Stimulated activated CD4-positive, alpha-beta T cell treated with anti-CD3 and anti-CD28 coated beads, Interleukin-1b, Interleukin-23, amount 100 ng/mL, for 1 hour (primary cell): ENCODE data around the gene CLBA1.

Experiments
- DNase-seq, 2 donors: peaks; one replicate each; pipeline ENCODE4 v3.0.0-alpha.2; 2020; ENCODE audit warnings: low read depth in 2 of 2

CLBA1 gene

DNA sequence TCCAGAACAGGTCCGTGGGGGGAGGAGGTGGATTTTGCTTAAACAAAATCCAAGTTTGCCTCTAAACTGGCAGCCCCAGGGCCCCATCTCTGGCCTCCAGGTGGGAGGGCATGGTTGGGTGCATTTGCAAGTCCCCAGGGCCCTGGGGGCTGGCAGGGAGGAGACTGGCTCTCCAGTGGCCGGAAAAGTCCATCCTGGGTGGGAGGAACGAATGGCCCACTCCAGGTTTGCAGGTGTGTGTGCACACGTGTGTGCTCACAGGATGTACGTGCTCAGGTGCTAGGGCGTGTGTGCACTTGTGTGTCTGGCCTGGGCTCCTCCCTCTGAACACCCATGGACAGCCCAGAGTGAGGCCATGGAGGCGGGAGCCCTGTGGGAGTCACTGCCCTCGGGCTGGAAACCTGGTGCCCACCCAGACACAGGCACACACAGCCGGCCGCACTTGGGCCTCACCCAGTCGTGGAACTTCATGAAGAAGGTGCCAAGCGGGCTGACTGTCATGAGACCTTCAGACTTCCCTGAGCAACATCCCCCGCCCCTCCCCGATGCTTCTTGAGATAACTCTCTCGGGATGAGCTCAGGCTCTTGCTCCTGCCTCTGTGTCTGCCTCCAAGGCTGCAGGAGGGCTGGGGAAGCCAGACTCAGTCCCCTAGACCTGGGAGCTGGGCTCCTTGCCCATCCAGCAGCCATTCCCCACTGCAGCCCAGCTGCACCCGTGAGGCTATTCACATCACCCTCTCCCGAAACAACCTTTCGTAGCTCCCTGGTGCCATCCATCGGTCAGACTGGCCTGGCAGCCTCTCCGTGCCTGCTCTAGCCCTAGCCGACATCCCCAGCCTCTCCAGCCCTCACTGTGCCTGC lies 16.8 kb upstream of the CLBA1 start:
- no peak for DNase-seq

DNA sequence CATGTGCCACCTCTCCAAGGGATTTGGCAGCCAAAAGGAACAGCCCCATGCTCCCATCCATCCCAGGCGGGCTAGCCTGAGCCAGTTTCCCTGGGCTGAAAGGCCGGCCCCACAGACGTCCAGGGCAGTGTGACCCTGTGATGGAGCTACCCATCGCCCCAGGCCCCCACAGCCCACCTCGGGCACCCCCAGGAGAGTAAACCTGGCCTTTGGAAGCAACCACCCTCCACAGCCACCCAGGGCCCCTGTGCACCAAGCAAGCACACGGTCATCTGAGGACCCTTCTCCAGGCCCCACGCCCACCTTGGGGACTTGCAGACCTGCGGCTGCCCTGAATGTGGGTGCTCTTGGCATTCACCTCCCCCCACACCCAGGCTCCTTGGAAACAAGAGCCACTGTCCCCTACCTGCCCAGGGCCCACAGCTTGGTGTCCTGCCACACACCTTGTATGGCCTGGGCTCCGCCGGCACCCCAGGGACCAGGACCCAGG lies 15.8 kb upstream of the CLBA1 start:
- DNase-seq = no peak

DNA sequence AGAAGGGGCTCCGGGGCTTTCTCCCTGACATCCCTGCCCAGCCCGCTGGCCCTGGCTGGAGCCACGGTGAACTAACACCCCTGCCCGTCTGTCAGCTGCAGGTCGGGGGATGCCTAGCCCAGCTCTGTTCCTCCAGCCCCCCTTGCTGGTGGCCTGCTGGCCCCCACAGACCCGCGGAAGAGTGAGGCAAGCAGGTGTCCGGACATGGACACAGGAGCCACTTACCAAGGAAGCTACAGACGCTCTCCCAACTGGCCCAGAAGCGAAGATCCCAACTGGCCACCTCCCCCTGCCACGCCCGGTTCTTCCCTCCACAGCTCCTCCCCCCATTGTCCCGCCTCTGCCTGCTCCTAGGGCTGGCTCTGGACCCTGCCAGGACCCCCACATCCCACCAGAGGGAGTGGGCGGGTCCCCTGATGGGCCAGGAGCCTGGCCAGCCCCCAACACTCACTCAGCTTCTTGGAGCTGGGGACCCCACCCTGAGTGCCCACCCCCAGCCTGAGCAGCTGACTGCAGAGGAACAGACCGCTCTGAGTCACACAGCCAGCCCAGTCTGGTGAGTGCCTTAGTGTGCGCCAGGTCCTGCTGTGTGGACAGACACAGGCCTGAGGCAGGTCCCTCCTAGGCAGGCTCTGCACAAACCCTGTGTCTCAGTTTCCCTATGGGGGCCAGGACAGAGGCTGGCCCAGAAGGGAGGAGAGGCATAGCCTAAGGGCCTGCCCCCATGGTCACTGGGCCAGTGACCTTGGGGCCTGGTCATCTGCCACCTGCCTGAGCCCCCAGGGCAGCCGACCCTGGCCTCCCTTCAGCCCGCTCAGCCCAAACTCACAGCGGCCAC lies 15.1 kb upstream of the CLBA1 start:
- no peak for DNase-seq

DNA sequence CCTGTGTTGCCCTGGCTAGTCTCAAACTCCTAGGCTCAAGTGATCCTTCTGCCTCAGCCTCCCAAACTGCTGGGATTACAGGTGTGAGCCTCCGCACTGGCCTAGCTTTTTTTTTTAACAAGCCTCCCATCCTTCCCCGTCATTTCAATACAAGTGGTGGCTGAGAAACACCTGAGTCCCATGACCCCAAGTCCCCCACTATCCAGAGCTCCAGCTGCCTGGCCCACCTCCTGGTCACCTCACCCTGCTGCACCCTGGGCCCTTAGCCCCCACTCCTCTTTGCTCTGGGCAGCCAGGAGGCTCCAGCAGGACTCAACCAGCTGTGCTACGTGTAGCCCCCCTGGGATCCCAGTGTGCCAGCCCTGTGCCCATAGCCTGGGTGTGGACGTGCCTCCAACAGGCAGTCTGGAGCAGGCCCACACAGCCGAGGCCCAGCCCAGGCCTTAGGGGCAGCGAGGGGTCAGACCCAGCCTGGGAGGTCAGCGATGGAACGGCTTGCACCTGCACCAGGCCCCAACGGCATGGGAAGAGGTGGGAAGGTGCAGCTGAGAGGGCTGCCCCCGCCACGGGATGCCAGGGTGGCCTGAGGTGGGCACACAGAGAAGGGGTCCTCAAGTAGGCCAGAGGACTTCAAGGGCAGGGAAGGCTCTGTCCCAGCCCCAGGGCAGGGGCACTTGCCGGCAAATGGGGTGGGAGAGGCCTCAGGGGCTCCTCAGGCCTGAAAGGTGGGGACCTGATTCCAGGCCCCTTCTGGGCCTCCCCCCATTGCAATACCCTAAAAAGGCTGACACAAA lies 13.9 kb upstream of the CLBA1 start:
- DNase-seq = no peak

DNA sequence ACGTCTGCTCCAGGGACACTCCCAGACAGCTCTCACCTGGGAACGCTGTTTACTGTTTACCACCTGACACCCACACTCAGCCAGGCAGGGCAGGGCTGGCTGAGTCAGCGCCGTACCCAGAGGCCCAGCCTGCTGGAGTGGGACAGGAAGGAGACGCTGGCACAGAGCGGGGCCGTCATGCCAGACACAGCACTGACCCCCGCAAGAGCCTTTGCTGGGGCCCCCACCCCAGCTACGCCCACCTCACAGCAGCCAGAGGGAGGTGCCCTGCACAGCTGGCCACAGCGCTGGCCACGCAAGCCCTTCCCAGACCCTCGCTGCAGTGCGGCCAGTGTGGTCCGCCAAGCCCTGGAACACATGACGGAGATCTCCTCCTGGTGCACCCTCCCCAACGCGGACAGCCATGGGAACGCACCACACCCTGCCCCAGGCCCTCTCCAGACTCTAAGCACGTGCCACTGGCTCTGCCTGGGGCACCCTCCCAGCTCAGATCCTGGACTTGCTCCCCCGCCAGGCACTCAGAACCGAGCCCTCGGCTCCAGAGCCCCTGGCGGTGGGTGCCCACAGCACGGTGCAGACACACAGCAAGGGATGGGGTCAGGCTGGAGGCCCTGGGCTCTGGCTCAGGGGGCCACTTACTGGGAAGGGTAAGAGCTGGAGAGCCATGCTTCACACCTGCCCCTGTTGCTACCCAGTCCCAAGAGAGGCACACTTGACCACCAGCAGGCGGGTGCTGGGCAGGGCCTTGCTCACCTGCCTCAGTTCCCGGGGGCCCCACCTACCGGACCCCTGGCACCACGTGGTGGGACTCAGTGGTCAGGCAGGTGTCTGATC lies 13.1 kb upstream of the CLBA1 start:
- no peak for DNase-seq

DNA sequence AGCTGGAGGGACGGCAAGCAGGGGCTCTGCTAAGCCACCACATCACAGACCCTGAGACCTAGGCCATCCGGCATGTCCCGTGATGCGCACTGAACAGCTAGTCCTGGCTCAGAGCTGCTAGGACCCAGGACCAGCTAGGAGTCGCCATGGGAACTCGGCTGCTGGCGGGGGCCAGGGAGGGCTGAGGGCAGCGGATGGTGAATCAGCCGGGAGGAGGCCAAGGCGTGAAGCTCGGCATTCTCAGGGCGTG lies 12.5 kb upstream of the CLBA1 start:
- no peak for DNase-seq

DNA sequence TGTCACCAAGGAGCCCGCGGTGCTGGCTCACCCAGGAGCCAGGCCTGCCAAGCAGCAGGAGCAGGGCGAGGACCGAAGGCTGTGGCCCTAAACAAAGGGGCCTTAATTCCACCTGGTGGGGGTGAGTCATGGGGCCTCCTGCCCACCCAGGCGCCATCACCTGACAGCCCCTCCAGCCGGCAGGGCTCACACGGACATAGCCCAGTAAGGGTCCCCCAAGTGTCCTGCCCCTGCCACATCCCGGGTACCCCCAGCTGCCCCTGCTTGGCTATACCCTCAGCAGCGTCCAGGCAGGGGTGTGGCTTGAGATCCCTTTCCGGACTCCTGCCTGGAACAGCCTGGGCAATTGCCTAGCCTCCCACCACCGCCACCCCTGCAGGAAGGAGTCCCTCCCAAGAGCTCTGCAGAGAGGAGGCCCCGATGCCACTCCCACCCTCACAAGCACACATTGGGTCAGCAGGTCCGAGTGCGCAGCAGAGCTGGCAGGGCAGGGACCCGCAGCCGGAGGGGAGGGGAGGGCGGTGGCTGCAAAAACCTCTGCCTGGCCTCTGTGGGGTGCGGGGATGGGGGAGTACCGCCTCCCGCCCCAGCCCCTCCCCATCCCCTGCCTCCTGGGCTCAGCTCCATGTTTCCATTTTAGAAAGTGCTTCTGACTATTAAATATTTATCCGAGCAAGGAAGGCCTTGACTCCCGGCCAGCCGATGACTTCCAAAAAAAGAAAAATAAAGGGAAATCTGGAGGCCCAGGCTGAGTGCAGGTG lies 12.0 kb upstream of the CLBA1 start:
- no peak for DNase-seq

DNA sequence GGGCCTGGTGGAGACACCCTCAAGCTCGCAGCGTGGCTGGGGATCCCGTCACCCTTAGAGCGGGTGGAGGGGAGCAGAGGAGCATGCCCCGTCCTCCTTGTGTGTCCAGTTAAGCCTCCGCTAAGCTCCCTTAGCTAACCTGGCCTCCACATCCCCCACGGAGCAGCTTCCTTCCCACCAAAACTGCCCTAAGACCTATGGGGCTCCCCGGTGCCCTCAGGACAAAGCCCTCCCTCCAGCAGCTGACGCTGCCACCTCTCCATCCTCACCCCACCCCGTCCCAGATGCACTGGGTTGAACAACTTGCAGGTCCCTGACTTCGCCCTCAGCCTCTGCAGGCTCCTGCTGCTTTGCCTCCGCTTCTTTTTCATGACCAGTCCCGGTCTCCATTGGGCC lies 11.4 kb upstream of the CLBA1 start:
- no peak for DNase-seq

DNA sequence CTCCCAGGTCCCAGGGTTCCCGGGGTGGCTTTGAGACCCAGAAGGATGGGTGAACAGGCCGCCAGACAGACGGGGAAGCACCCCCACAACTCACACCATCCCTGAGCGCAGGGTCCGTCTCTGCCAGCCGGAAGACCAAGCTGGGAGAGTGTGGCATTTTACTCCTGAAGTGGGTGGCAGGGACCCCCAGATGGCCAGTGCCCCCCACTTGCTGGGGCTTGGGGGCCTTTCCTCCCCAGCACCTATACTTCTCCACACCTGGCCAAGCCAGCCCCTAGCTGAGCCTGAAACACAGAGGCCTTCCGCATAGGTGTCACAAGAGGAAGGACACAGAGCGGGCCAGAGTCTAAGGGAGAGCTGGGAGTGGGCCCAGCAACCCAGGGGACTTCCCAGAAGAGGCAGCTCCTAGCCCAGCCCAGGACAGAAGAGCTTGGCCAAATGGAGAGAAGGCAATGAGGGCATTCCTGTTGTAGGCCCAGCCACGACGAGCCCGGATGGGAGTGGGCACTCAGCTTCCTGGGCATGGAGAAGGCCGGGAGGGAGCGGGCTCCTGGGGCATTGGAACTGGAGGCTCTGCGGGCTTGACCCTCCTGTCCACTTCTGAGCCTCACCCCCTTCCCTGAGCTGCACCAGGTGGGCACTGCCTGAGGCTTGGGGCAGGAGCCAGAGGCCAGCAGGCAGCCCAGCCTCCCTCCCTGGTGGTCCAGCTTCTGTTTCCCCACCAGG lies 10.8 kb upstream of the CLBA1 start:
- DNase-seq = no peak

DNA sequence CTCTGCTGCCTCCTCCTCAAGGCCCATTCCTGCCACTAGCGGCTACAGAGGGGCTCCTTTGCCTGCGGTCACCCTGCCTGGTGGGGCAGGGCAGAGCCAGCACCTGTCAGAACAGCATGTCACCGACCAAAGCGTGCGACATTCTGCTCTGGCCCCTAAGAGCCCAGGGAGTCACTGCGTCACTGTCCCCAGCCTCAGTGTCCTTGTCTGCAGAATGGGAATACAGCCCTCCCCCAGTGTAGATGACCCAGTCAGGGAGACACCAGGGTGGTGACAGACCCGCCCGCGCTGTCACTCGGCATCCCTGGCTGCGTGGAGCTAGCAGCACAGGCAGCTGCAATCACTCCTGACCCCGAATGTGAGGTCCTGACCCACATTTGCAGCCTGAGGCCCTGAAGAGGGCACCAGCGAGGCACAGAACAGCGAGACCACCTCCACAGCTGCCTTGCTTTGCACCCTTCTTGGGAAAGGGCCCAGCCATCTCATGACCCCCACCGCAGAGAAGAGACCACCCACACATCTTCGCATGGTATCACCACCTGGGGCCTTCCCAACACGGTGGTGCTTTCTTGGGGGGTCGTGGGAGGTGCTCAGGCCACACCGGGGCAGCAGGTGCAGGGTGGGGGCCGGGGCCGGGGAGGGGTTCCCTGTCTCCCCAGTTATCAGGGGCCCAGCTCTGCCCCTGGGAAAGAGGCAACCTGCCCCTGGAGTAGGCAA lies 9.9 kb upstream of the CLBA1 start:
- DNase-seq = no peak

DNA sequence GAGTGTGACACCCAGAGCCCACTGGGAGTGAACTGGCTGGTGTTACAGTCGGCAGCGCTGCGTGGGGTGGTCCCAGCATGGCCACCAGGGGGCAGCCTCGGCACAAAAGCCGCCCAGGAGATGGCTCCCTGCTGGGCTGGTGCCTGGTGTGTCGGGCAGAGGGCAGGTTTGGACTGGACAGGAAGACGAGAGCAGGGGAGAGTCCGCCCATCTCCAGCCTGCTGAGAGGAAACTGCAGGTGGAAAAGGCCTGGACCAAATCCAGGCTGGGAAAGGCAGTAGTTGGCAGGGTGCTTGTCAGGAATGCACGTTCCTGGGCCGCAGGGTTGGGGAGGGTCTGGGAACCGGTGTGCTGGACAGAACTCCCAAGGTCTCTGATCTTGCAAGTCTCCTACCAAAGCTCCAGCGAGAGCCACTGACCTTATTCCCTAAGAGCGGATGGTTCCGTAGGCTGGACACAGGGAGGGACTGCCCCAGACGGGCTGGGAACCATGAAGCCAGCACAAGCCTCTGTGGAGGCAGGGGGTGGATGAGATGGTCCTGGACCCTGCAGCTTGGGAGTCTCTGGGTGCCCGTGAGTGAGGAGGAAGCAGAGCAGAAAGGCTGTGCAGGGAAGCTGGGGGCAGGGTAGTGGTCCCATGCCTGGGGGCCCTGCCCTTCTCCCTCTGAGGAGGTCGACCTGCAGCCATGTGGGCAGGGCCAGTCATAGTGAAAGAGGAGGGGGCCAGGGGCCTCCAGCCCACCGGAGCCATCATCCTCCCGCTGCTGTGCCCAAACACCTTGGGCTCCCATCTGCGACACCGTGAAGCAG lies 9.2 kb upstream of the CLBA1 start:
- peak; percentile 73 to 86 for DNase-seq

DNA sequence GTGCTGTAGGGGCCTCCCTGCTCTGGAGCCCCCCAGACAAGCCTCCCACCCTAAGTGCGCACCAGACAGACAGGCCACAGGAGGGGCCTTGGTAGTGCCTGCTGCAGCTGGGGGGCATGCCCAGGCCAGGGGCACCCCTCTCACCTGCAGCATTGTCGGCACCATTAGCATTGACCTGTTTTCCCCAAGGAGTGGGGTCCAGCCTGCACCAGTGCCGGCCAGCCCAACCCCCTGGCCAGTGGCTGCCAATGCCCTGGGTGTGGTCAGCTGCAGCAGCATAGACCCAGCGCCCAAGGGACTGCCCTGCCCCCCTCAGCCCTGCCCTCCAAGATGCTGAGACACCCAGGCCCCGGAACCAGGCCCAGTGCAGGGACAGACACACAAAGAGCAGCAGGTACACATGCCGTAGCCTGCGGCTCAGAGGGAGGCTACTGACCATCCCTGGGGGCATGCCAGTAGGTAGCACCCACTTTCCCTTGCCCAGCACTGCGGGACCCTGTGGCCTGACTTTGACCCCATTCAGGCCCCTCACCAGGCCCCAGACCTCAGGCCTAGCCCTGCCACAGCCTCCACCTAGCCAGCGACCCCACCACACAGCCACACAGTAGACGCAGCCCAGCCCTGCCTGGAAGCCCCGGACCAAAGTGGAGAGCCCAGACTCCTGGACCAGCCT lies 8.4 kb upstream of the CLBA1 start:
- DNase-seq = no peak

DNA sequence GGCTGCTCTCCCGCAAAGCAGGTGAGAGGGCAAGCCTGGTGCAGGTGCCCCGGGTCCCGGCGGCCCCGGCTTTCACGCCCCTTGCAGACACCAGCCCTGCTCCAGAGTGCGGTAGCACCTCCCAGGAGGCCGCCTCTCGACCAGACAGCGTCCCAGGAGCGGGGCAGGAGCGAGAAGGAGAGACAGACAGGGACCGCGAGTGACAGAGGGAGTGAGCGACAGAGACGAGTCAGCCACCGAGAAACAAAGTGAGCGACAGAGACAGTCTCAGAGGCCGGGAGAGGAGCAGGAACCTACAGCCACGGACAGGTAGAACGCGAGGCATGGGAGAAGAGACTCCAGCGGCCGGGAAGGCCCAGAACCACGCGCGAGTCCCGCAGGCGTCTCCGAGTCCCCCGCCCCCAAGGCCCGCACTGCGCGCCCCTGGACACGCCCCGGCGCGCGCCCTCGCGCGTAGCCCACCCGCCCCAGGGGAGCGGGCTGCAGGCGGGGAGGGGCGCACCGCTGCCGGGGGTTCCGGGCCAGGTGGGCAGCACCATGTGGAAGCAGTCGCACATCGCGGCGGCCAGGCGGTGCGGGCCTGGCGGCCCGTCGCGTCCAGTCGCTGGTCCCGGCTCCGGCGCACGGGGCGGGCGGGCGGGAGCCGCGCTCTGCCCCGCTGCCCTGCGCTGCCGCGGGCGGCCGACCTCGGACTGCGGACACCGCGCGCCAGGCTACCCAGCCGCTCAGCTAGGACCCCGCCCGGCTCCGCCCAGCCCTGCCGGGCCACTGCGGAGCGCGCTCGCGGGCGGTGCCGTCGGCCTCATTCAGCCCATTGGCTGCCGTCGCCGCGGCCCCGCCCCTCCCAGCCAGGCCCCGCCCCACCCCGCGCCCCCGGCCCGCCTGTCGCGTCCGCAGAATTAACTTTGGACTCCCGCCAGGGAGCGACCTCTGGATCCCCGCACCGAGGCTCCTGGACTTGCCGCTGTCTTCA lies 7.6 kb upstream of the CLBA1 start, which contains the start of gene AHNAK2:
Gene AHNAK2 (minus strand): TSS at position 694 of the 973 bp plus-strand sequence. CDS start 137 bp downstream, at position 557.
- peak in 1 of 2 donors; percentile 9 for DNase-seq

DNA sequence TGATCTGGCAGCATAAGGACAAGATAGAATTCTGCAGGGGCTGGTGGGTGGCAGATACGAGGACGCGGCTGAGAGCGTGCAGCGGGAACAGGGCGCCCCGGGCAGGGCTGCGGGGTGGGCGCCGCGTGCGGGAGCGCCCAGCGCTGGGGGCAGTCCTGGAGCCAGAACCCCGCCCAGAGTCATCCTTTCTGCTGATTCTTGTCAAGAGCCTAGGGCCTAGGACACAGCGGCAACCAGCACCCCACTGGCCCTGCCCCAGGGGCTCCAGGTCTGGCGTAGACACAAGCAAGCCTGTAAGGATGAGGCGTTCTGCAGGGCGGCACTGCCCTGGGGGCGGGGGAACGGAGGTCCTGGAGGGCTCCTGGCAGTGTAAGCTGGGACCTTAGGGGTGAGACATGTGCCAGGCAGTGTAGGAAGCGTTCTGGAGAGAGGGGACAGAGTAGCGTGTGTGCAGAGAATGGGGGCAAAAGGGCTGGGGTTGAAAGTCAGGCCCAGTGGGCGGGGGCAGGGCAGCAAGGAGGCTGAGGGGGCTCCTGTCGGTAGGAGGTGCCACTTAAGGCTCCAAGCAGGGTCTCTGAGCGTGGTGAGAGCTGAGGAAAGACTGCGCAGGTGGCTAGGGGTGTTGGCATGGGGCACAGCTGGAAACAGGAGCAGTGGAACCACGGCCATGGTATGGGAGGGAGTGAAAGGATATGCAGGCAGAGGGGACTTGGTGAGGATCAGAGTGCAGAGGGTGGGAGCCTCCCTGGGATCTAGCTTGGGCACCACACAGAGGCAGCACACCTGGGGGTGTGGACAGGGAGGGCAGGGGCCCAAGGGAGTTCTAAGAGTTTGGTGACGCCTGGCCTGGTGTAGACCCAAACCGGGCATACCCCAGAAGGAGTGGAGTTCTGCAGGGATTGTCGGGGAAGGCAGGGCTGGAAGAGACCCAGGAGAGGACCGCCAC lies 6.6 kb upstream of the CLBA1 start:
- no peak for DNase-seq
